Measurements from ENCODE around the gene HEXIM2. TPM values are rescaled to one million over a fixed set of nuclear protein-coding genes. Genes with fewer than 3 reads are reported as not detected.
"Not testable (repeated sequence)": the region's sequence is repeated elsewhere in the genome, so short reads cannot be mapped to it uniquely, and the experiment has no call there.

Gene HEXIM2, protein sequence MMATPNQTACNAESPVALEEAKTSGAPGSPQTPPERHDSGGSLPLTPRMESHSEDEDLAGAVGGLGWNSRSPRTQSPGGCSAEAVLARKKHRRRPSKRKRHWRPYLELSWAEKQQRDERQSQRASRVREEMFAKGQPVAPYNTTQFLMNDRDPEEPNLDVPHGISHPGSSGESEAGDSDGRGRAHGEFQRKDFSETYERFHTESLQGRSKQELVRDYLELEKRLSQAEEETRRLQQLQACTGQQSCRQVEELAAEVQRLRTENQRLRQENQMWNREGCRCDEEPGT
- 7.6 and 11.2 TPM in 2 replicates for total RNA-seq (2014; rRNA removed; shearing (Covaris generic))
- polyA plus RNA-seq (2015; cell fraction: cytosol; rRNA removed), result 7.5 and 8.4 TPM in 2 replicates
- 6.5 and 12.5 TPM in 2 replicates for polyA plus RNA-seq (2015; cell fraction: nucleus; rRNA removed)

- peak; percentile 100 for DNase-seq (ENCODE audit: low read depth)
Measured at GRCh38 chr17:45161288-45162024, at the start of gene HEXIM2. HEXIM2 (plus strand) TSS chr17:45161875; CDS start chr17:45162794, 919 bp downstream.

GRCh38 chr17:45112559-45113423, 48.9 kb upstream of the HEXIM2 start:
- DNase-seq (ENCODE audit: low read depth), result no peak

GRCh38 chr17:45113424-45113754, 48.3 kb upstream of the HEXIM2 start:
- DNase-seq (ENCODE audit: low read depth), result no peak

DNA sequence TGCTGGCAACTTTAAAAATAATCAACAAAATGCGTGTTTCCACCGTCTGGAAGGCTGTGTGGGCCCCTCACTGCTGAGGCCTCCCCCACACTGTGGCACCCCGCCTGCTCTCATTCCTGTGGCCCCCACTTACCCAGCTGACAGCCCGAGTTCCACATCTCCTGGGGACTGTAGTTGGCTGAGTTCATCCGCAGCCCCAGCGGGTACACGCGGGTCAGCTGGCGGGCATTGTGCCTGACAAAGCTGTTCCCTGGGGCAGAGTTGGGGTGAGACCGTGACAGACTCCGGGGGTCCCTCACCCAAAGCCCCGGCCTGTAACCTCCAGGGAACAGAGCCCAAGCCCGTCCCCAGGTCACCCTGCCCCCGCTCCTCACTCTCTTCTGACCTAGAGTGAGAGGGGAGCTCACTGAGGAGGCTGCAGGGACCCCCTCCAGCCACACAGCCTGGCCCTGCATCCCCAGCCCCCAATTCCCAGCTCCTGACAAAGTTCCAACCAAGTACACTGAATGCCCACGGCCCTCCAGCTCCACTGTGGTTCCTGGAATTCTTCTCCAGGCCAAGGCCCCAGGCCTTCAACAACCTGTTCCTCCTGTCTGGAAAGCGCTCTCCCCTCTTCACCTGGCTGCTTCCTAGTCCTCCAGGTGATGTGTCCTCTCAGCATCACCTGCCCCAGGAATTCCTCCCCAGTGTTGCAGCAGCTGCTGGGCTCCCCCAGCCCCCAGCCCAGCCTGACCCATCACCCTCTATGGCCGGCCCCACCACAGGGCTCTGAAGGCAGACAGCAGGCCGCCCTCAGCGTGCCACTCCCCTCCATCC, 47.4 kb upstream of the HEXIM2 start:
- no peak for DNase-seq (ENCODE audit: low read depth)

GRCh38 chr17:45115015-45115625, 46.6 kb upstream of the HEXIM2 start:
- DNase-seq (ENCODE audit: low read depth), result no peak

DNA sequence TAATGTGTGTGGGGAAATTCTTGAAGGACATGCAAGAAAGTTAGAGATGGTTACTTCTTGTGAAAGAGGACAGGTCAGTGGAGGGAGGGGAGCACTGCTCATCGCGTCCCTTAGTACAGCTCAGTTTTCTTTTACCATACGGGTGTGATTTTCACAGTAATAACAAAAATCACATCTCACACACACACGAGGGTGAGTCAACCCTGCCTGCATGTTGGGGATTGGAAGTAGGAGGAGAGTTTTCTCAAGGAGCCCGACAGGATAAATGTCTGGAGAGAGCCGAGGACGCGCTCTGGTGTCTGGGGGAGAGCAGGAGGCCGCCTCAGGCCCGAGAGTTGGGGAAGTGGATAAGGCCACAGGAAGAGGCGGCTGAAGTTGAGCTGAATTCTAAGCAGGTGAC, 45.8 kb upstream of the HEXIM2 start:
- DNase-seq (ENCODE audit: low read depth), result no peak

- no peak for DNase-seq (ENCODE audit: low read depth)
Measured at GRCh38 chr17:45116434-45117016, 45.1 kb upstream of the HEXIM2 start.

GRCh38 chr17:45117334-45117733, 44.3 kb upstream of the HEXIM2 start:
- no peak for DNase-seq (ENCODE audit: low read depth)

- no peak for DNase-seq (ENCODE audit: low read depth)
Measured at GRCh38 chr17:45117848-45118646, 43.6 kb upstream of the HEXIM2 start.

DNA sequence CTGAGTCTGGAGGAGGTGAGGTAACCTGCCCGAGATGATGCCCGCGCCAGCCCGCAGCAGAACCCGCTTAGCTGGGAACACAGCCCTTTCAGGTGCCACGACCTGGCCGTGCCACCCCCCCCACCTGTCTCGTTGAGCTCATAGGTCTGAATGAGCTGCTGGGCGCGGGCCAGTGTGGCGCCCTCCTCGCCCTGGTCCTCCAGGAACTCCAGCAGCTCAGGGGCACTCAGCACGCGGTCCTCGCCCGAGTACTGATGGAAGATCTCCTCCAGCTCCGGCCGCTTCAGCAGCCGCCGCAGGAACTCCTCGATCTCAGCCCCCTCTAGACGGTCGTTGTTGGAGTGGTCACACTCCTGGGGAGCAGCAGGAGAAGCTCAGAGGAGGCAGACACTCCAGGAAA, 43.0 kb upstream of the HEXIM2 start:
- no peak for DNase-seq (ENCODE audit: low read depth)

GRCh38 chr17:45119964-45120363, 41.7 kb upstream of the HEXIM2 start:
- no peak for DNase-seq (ENCODE audit: low read depth)

DNA sequence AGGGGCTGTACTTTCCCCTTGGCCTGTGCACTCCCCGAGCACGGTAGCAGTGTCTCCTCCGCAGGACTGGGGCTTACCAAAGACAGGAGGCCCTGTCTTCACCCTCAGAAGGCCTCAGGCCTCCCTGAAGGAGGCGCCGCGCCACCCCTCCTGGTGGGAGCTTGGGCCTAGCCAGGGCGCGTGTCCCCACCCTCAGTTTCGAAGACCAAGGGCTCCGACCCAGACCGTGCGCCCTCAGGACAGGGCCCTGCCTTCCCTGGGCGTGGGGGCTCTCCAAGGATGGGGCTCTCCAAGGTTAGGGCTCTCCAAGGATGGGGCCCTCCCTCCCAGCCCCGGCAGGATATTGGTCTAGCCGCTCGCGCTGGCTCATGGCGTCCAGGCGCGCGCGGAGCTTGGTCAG, 41.1 kb upstream of the HEXIM2 start:
- DNase-seq (ENCODE audit: low read depth), result no peak

- no peak for DNase-seq (ENCODE audit: low read depth)
Measured at GRCh38 chr17:45121055-45121454, 40.6 kb upstream of the HEXIM2 start.

GRCh38 chr17:45123076-45123770, 38.5 kb upstream of the HEXIM2 start:
- DNase-seq (ENCODE audit: low read depth), result no peak

- peak; percentile 99 for DNase-seq (ENCODE audit: low read depth)
Measured at GRCh38 chr17:45123930-45124796, 37.5 kb upstream of the HEXIM2 start.

- DNase-seq (ENCODE audit: low read depth), result not testable (repeated sequence)
Measured at GRCh38 chr17:45124797-45125122, 36.9 kb upstream of the HEXIM2 start.

GRCh38 chr17:45125509-45125908, 36.2 kb upstream of the HEXIM2 start:
- no peak for DNase-seq (ENCODE audit: low read depth)

DNA sequence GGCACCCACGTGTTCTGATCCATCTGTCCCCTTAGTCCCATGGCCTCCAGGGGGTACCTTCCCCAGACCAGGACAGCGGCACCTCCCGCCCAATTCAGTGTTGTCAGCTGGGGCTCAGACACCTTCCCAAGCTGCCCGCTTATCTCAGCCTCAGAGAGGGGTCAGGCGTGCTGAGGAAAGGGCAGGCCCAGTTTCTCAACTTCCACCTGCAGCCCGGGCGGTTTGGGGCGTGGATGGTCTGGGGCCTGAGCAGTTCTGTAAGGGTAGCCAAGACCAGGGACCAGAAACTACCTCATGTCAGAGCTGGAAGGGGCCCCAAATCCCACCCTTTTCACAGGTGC, 34.5 kb upstream of the HEXIM2 start:
- DNase-seq (ENCODE audit: low read depth), result no peak
